H9 (cell line): ENCODE data around the gene ST8SIA6. TPM values are rescaled to one million over a fixed set of nuclear protein-coding genes. Genes with fewer than 3 reads are reported as not detected.

ENCODE experiments used
- DNase-seq: peaks from one replicate; pipeline ENCODE4 v3.0.0-alpha.2; 2017
- H2AFZ ChIP-seq: one replicate; pipeline ENCODE4 v1.6.1; 2013; ENCODE audit warnings: mild to moderate bottlenecking, low read length, control low read depth, moderate library complexity
- H2AK5ac ChIP-seq: 2 replicates; pipeline ENCODE4 v1.6.1; 2013; ENCODE audit warnings: low read length, control low read depth, mixed read lengths; ENCODE audit not compliant: insufficient read length
- H2BK120ac ChIP-seq: one replicate; pipeline ENCODE4 v1.6.1; 2013; ENCODE audit warnings: low read depth, mild to moderate bottlenecking, low read length, control low read depth, inconsistent platforms; ENCODE audit not compliant: poor library complexity, severe bottlenecking
- H2BK12ac ChIP-seq: 2 replicates; pipeline ENCODE4 v1.6.1; 2013; ENCODE audit warnings: low read length, control low read depth, mixed read lengths, low read depth; ENCODE audit not compliant: insufficient read length
- H2BK15ac ChIP-seq: 2 replicates; pipeline ENCODE4 v1.6.1; 2013; ENCODE audit warnings: low read depth, low read length, control low read depth
- H2BK20ac ChIP-seq: one replicate; pipeline ENCODE4 v1.6.1; 2013; ENCODE audit warnings: low read depth, mild to moderate bottlenecking, low read length, control low read depth, inconsistent platforms; ENCODE audit not compliant: poor library complexity, severe bottlenecking
- H2BK5ac ChIP-seq: 2 replicates; pipeline ENCODE4 v1.6.1; 2013; ENCODE audit warnings: low read length, control low read depth, mixed read lengths; ENCODE audit not compliant: insufficient read length
- H3K14ac ChIP-seq: 2 replicates; pipeline ENCODE4 v1.6.1; 2013; ENCODE audit warnings: low read length, control low read depth; ENCODE audit not compliant: insufficient read depth
- H3K18ac ChIP-seq: 2 replicates; pipeline ENCODE4 v1.6.1; 2013; ENCODE audit warnings: low read depth, mild to moderate bottlenecking, mixed read lengths, low read length, control low read depth; ENCODE audit not compliant: insufficient read length
- H3K23ac ChIP-seq: 2 replicates; pipeline ENCODE4 v1.6.1; 2013; ENCODE audit warnings: low read length, control low read depth, mixed read lengths, low read depth; ENCODE audit not compliant: insufficient read length
- H3K23me2 ChIP-seq: 2 replicates; pipeline ENCODE4 v1.6.1; 2013; ENCODE audit warnings: low read depth, mild to moderate bottlenecking, mixed read lengths, low read length, control low read depth; ENCODE audit not compliant: insufficient read length, poor library complexity, severe bottlenecking
- H3K27ac ChIP-seq: 2 replicates; pipeline ENCODE4 v1.5.1; 2013; ENCODE audit warnings: low read length, control low read depth, mixed read lengths, low read depth; ENCODE audit not compliant: insufficient read length
- H3K27me3 ChIP-seq: 2 replicates; pipeline ENCODE4 v1.6.1; 2013; ENCODE audit warnings: low read length, control low read depth, inconsistent platforms; ENCODE audit not compliant: insufficient read depth
- H3K4ac ChIP-seq: 2 replicates; pipeline ENCODE4 v1.6.1; 2013; ENCODE audit warnings: low read depth, mild to moderate bottlenecking, control low read depth, inconsistent platforms, low read length, moderate library complexity
- H3K4me1 ChIP-seq: 2 replicates; pipeline ENCODE4 v1.6.1; 2013; ENCODE audit warnings: low read length, control low read depth, inconsistent platforms; ENCODE audit not compliant: insufficient read depth
- H3K4me2 ChIP-seq: 2 replicates; pipeline ENCODE4 v1.6.1; 2013; ENCODE audit warnings: low read length, control low read depth, mixed read lengths; ENCODE audit not compliant: insufficient read length, insufficient read depth
- H3K56ac ChIP-seq: 2 replicates; pipeline ENCODE4 v1.6.1; 2013; ENCODE audit warnings: low read depth, mild to moderate bottlenecking, mixed read lengths, low read length, control low read depth; ENCODE audit not compliant: insufficient read length
- H3K79me1 ChIP-seq: 2 replicates; pipeline ENCODE4 v1.6.1; 2013; ENCODE audit warnings: low read depth, mild to moderate bottlenecking, moderate library complexity, low read length, control low read depth, inconsistent platforms; ENCODE audit not compliant: insufficient read depth, poor library complexity, severe bottlenecking
- H3K79me2 ChIP-seq: 2 replicates; pipeline ENCODE4 v1.6.1; 2013; ENCODE audit warnings: low read length, control low read depth, inconsistent platforms; ENCODE audit not compliant: insufficient read depth
- H3K9ac ChIP-seq: 2 replicates; pipeline ENCODE4 v1.6.1; 2013; ENCODE audit warnings: low read length, control low read depth, mixed read lengths; ENCODE audit not compliant: insufficient read length; ENCODE audit errors: extremely low read depth
- H3K9me3 ChIP-seq: one replicate; pipeline ENCODE4 v1.6.1; 2013; ENCODE audit warnings: low read depth, low read length, inconsistent platforms; ENCODE audit not compliant: control insufficient read depth
- H3T11ph ChIP-seq: one replicate; pipeline ENCODE4 v1.6.1; 2013; ENCODE audit warnings: mild to moderate bottlenecking, low read length, control low read depth, inconsistent platforms
- H4K20me1 ChIP-seq: one replicate; pipeline ENCODE4 v1.6.1; 2013; ENCODE audit not compliant: control insufficient read depth, insufficient read length, insufficient read depth
- H4K5ac ChIP-seq: 2 replicates; pipeline ENCODE4 v1.6.1; 2013; ENCODE audit warnings: low read depth, mild to moderate bottlenecking, mixed read lengths, low read length, control low read depth; ENCODE audit not compliant: insufficient read length
- H4K8ac ChIP-seq: replicated peaks from 2 replicates; pipeline ENCODE4 v1.6.1; 2013; ENCODE audit warnings: low read length, control low read depth, mixed read lengths, low read depth; ENCODE audit not compliant: insufficient read length
- H4K91ac ChIP-seq: 2 replicates; pipeline ENCODE4 v1.6.1; 2013; ENCODE audit warnings: low read depth, mild to moderate bottlenecking, moderate library complexity, mixed read lengths, low read length, control low read depth; ENCODE audit not compliant: insufficient read length
- H3K27ac Mint-ChIP-seq, 3 experiments: 2 replicates in 2 of 3; 3 replicates in 1 of 3; pipeline ENCODE4 v1.8.0; 2020 to 2021; ENCODE audit warnings: mixed read lengths in 3 of 3, mild to moderate bottlenecking in 1 of 3, moderate library complexity in 1 of 3
- H3K27me3 Mint-ChIP-seq: 2 replicates; pipeline ENCODE4 v1.8.0; 2021; ENCODE audit warnings: low read depth, mild to moderate bottlenecking, moderate library complexity, mixed read lengths
- H3K36me3 Mint-ChIP-seq, 3 experiments: 2 replicates in 2 of 3; 3 replicates in 1 of 3; pipeline ENCODE4 v1.8.0; 2020 to 2021; ENCODE audit warnings: low read depth in 3 of 3, mixed read lengths in 3 of 3; ENCODE audit not compliant: insufficient read depth in 1 of 3
- H3K4me1 Mint-ChIP-seq, 2 experiments: 2 replicates each; pipeline ENCODE4 v1.8.0; 2020; ENCODE audit warnings: mixed read lengths in 2 of 2
- H3K4me3 Mint-ChIP-seq, 2 experiments: 2 replicates in 1 of 2; 3 replicates in 1 of 2; pipeline ENCODE4 v1.8.0; 2020 to 2021; ENCODE audit warnings: mild to moderate bottlenecking in 2 of 2, mixed read lengths in 2 of 2, moderate library complexity in 1 of 2
- H3K9me3 Mint-ChIP-seq, 2 experiments: 2 replicates in 1 of 2; 3 replicates in 1 of 2; pipeline ENCODE4 v1.8.0; 2020; ENCODE audit warnings: mild to moderate bottlenecking in 2 of 2, mixed read lengths in 2 of 2, moderate library complexity in 1 of 2
- CTCF ChIP-seq: fragments of 200-600 bp; sonication (generic); conservative IDR thresholded peaks from 3 replicates; pipeline ENCODE4 v1.8.0; 2021; ENCODE audit warnings: antibody characterized with exemption, mild to moderate bottlenecking
- WGBS: extraction: QIAGEN DNeasy Blood & Tissue Kit; methylation state at CpG from one replicate; pipeline ENCODE4 v1.1.7; 2013; ENCODE audit warnings: missing lambda C conversion rate, low lambda C conversion rate, mixed read lengths; ENCODE audit not compliant: insufficient read length; ENCODE audit errors: extremely low coverage; 5-methylcytosine and 5-hydroxymethylcytosine counted together
- total RNA-seq: library from RNA; stranded (reverse); gene quantifications from 2 replicates; pipeline ENCODE4 v1.2.1, GENCODE V29; 2021

ST8SIA6 gene
- total RNA-seq, 1 experiment from 2014 or later = 0.37 TPM

GRCh38 chr10:17353568-17354300 is 100.7 kb downstream of the ST8SIA6 start:
- Histone ChIP-seq H3K18ac (no peak overlapping the region), H4K20me1 (no peaks in the 10 kb centered on the region), H3K9me3 (no peaks in the 10 kb centered on the region), H3K23ac (no peak overlapping the region), H3K23me2 (no peaks in the 10 kb centered on the region), H3K27ac (no peak overlapping the region), H4K91ac (no peak overlapping the region), H3K4ac (no peak overlapping the region), H3K27me3 (no peaks in the 10 kb centered on the region), H2BK15ac (no peak overlapping the region), H3K14ac (no peak overlapping the region), H4K8ac (no peak overlapping the region), H2BK20ac (no peak overlapping the region), H3T11ph (no peak overlapping the region), H3K4me1 (no peaks in the 10 kb centered on the region), H2AK5ac (no peak overlapping the region), H2AFZ (no peak overlapping the region), H3K79me1 (no peaks in the 10 kb centered on the region), H2BK120ac (no peak overlapping the region), H4K5ac (no peak overlapping the region), H2BK5ac (no peak overlapping the region), H3K56ac (no peak overlapping the region), H3K4me2 (no peak overlapping the region), H3K9ac (no peak overlapping the region), H3K79me2 (no peaks in the 10 kb centered on the region), H2BK12ac (no peak overlapping the region)
- Mint-ChIP-seq H3K4me3 (no peak overlapping the region), H3K27ac (no peak overlapping the region), H3K27me3 (no peaks in the 10 kb centered on the region; the same call in 1 of the 2 replicates), H3K36me3 (no peaks in the 10 kb centered on the region), H3K9me3 (no peaks in the 10 kb centered on the region), H3K4me1 (peaks cover 0 to 6% of the 10 kb centered on the region in 2 experiments; a peak in 1 of 4 replicates)
- no peak for DNase-seq
- WGBS = 100% methylated on average over 2 of the region's 7 CpGs
- TF ChIP-seq CTCF = no peak
